HepG2 (cell line): ENCODE results near the gene KAZN. TPM values are rescaled to one million over a fixed set of nuclear protein-coding genes. Genes with fewer than 3 reads are reported as not detected.

Experiments
- ATAC-seq: fragments of 200-7000 bp; cut with Tn5 transposase; 3 replicates; pipeline ENCODE4 v1.9.1; 2020; ENCODE audit warnings: mild to moderate bottlenecking, moderate library complexity
- BruUV-seq: library from RNA; stranded (reverse); fragments of 400-500 nt; replicated peaks from 2 replicates; lab custom pipeline; 2021; lab: Mats Ljungman, UMichigan
- CTCF ChIA-PET: fragments of 300-600 bp; formaldehyde crosslinking; extraction: SDS; loops from one replicate; lab custom pipeline; 2021; ENCODE audit warnings: low total read pairs, inconsistent platforms, low intra/inter-chr PET ratio; lab: Yijun Ruan, JAX
- POLR2A ChIA-PET: fragments of 350-600 bp; sonication (Branson Sonifier 250); formaldehyde crosslinking; loops from one replicate; lab custom pipeline; 2020; ENCODE audit warnings: antibody characterized with exemption, inconsistent platforms; lab: Yijun Ruan, JAX
- DNase-seq: peaks from one replicate; pipeline ENCODE4 v3.0.0-alpha.2; 2015; ENCODE audit warnings: low spot score
- FAIRE-seq: peaks from 3 replicates; lab custom pipeline; 2011; peaks lifted over from hg19 to GRCh38; lab: Jason Lieb, UNC
- H2AFZ ChIP-seq: one replicate; pipeline ENCODE4 v1.6.1; 2011; ENCODE audit warnings: low read length, inconsistent platforms
- H3K27ac ChIP-seq: fragments of 300-600 bp; 3 replicates; pipeline ENCODE4 v1.8.0; 2011; ENCODE audit warnings: mixed run types, mild to moderate bottlenecking, mixed read lengths, low read length, inconsistent platforms; ENCODE audit not compliant: insufficient read depth; ENCODE audit errors: extremely low read length
- H3K27me3 ChIP-seq, 2 experiments: fragments of 200-600 bp in 1 of 2; 2 replicates in 1 of 2; 3 replicates in 1 of 2; pipeline versions ENCODE4 v1.6.0 to v1.8.0; 2011; ENCODE audit warnings: low read length in 2 of 2, mild to moderate bottlenecking in 2 of 2, moderate library complexity in 2 of 2, inconsistent platforms in 1 of 2; ENCODE audit not compliant: insufficient read depth in 2 of 2, control insufficient read depth in 1 of 2
- H3K36me3 ChIP-seq, 2 experiments: fragments of 200-600 bp in 1 of 2; replicated peaks in 1 of 2; 2 replicates in 1 of 2; 3 replicates in 1 of 2; pipeline versions ENCODE4 v1.5.1 to v1.8.0; 2011; ENCODE audit warnings: low read length in 2 of 2, inconsistent platforms in 1 of 2; ENCODE audit not compliant: insufficient read depth in 2 of 2, control insufficient read depth in 1 of 2
- H3K4me1 ChIP-seq: 2 replicates; pipeline ENCODE4 v1.5.1; 2012; ENCODE audit warnings: low read length, inconsistent platforms; ENCODE audit not compliant: insufficient read depth
- H3K4me2 ChIP-seq: 2 replicates; pipeline ENCODE4 v1.6.0; 2011; ENCODE audit warnings: low read depth, low read length, inconsistent platforms
- H3K4me3 ChIP-seq, 3 experiments: fragments of 200-600 bp in 1 of 3; sonication (generic), shearing (Covaris generic) in 1 of 3; replicated peaks in 1 of 3; 2 replicates each; pipeline ENCODE4 v1.5.1; 2011 to 2016; ENCODE audit warnings: low read length in 3 of 3, inconsistent platforms in 2 of 3, low read depth in 2 of 3, mild to moderate bottlenecking in 2 of 3, control low read depth in 1 of 3, mixed read lengths in 1 of 3; ENCODE audit not compliant: insufficient read depth in 1 of 3
- H3K79me2 ChIP-seq: one replicate; pipeline ENCODE4 v1.6.1; 2011; ENCODE audit warnings: low read length, inconsistent platforms; ENCODE audit not compliant: insufficient read depth
- H3K9ac ChIP-seq: 2 replicates; pipeline ENCODE4 v1.6.0; 2011; ENCODE audit warnings: mild to moderate bottlenecking, low read depth, low read length, inconsistent platforms; ENCODE audit not compliant: insufficient read depth
- H3K9me3 ChIP-seq: 2 replicates; pipeline ENCODE4 v1.5.1; 2012; ENCODE audit warnings: mild to moderate bottlenecking, low read length
- H4K20me1 ChIP-seq: 2 replicates; pipeline ENCODE4 v1.6.0; 2011; ENCODE audit warnings: inconsistent platforms, mild to moderate bottlenecking, low read length, moderate library complexity; ENCODE audit not compliant: insufficient read depth
- CBFB ChIP-seq: sonication (generic); formaldehyde crosslinking; IDR thresholded peaks from 2 replicates; pipeline ENCODE4 v1.4.0; 2020; ENCODE audit warnings: missing genetic modification reagents
- PHB2 ChIP-seq: fragments of 450-650 bp; IDR thresholded peaks from 2 replicates; pipeline ENCODE4 v1.6.1; 2018; ENCODE audit not compliant: partially characterized antibody
- ZFP91 ChIP-seq: sonication (generic); formaldehyde crosslinking; IDR thresholded peaks from 2 replicates; pipeline ENCODE4 v1.9.0; 2022; ENCODE audit warnings: missing genetic modification reagents, mild to moderate bottlenecking, borderline replicate concordance
- ZNF414 ChIP-seq: sonication (generic); formaldehyde crosslinking; IDR thresholded peaks from 2 replicates; pipeline ENCODE4 v1.5.0; 2020; ENCODE audit warnings: missing genetic modification reagents
- ZNF747 ChIP-seq: sonication (generic); formaldehyde crosslinking; IDR thresholded peaks from 2 replicates; pipeline ENCODE4 v1.8.1; 2023; ENCODE audit warnings: missing genetic modification reagents, mild to moderate bottlenecking, borderline replicate concordance
- WGBS: methylation state at CpG from one replicate; pipeline ENCODE4 v1.1.6; 2017; ENCODE audit warnings: low lambda C conversion rate; 5-methylcytosine and 5-hydroxymethylcytosine counted together
- in situ Hi-C: cut with HindIII; loops from 2 replicates; pipeline ENCODE4 v1.10.0; 2017; ENCODE audit warnings: low pct_unique_long_range_greater_than_20kb; ENCODE audit not compliant: extremely low pct_ligation_motif_present
- intact Hi-C: fragments of 100-400 bp; cut with micrococcal nuclease; formaldehyde crosslinking; loops from one replicate; pipeline ENCODE4 v1.10.0; 2022; ENCODE audit not compliant: unreplicated experiment
- polyA plus RNA-seq, 8 experiments: library from polyadenylated mRNA; depleted of rRNA in 3 of 8; stranded (reverse) in 7 of 8; unstranded in 1 of 8; fragments of >200 nt; fragmentation: Illumina TruSeq in 4 of 8; extraction: Trizol in 4 of 8; gene quantifications; 2 replicates each; pipeline versions ENCODE4 v1.2.1 to v1.2.3, GENCODE V29; 2011 to 2016; ENCODE audit warnings: low read depth in 4 of 8, missing spikeins in 1 of 8, mixed read lengths in 1 of 8; ENCODE audit not compliant: insufficient read depth in 1 of 8
- total RNA-seq, 5 experiments: library from RNA; depleted of rRNA; stranded (reverse); fragments of >200 nt; fragmentation: Illumina TruSeq; extraction: Trizol; gene quantifications; 2 replicates each; pipeline ENCODE4 v1.2.3, GENCODE V29; 2016; ENCODE audit warnings: low read depth in 1 of 5

KAZN gene
- total and polyA plus RNA-seq, 2 of the 13 experiments (the other 11 are each of a cell fraction or from before 2014, with no cell fraction given) = 10.4 to 13.5 TPM

- H3K9ac ChIP-seq = no peak overlapping the region
- intact Hi-C loops (no loop called here), in situ Hi-C loops (no loop called here)
- BruUV-seq = no TSS peak
- TF ChIP-seq ZNF747 = no peak
- TF ChIP-seq PHB2 = no peak
- TF ChIP-seq ZNF414 (CRISPR knock-in tag) = no peak
- TF ChIP-seq ZFP91 (CRISPR knock-in tag) = no peak
- TF ChIP-seq CBFB (CRISPR knock-in tag) = no peak
- peaks cover 0 to 8% of the 10 kb centered on the region in 2 experiments; a peak in 3 of 5 replicates for H3K27me3 ChIP-seq
- H3K4me2 ChIP-seq = no peak overlapping the region
- ChIA-PET CTCF (no interaction called here), POLR2A (no interaction called here)
- no peak overlapping the region for H2AFZ ChIP-seq
- no peaks in the 10 kb centered on the region for H4K20me1 ChIP-seq
- no peak overlapping the region for H3K4me3 ChIP-seq
- 17% methylated on average over 8 of the region's 9 CpGs for WGBS
- H3K9me3 ChIP-seq = no peaks in the 10 kb centered on the region
- no peak for DNase-seq
- H3K36me3 ChIP-seq = no peaks in the 10 kb centered on the region
- no peak for FAIRE-seq
- no peaks in the 10 kb centered on the region for H3K79me2 ChIP-seq
- no peak overlapping the region for H3K27ac ChIP-seq
- no peaks in the 10 kb centered on the region for H3K4me1 ChIP-seq
- ATAC-seq = no peak
Measured at GRCh38 chr1:14585728-14586127, 12.8 kb upstream of the KAZN start.
